22Rv1 (cell line): ENCODE measurements around the gene KIF9.

Experiments used
- ZFX ChIP-seq: fragments of 450-650 bp; IDR thresholded peaks from 2 replicates; pipeline ENCODE4 v1.6.1; 2017; ENCODE audit warnings: antibody characterized with exemption, borderline replicate concordance
- TF ChIP-seq, protein P1 (sequence below): fragments of 450-650 bp; IDR thresholded peaks from 2 replicates; pipeline ENCODE4 v1.5.1; 2017; ENCODE audit warnings: mild to moderate bottlenecking

DNA sequence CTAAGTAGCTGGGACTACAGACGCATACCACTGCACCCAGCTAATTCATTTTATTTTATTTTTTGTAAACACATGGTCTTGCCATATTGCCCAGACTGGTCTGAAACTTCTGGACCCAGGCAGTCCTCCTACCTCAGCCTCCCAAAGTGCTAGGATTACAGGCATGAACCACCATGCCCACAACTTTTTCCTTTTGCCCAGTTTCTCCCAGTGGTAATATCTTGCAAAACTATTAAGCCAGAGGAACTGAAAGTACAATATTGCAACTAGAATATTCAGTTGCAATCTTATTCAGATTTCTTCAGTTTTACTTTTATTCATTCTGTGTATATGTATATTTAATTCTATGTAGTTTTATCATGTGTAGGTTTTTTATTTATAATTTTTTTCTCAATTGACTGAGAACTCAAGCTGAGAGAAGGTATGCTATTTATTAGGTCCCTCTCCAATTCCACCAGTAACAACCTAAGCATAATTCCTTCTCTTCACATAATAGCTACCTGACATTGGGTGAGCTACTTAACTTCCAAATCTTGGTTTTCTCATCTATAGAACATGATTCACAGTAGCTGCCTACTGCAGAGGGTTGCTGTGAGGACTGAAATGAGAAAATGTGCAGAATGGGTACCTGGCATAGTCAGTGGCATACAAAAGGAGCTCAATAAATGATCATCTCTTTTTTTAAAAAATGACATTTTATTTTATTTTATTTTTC lies 30.9 kb upstream of the KIF9 start:
- TF ChIP-seq, protein P1, sequence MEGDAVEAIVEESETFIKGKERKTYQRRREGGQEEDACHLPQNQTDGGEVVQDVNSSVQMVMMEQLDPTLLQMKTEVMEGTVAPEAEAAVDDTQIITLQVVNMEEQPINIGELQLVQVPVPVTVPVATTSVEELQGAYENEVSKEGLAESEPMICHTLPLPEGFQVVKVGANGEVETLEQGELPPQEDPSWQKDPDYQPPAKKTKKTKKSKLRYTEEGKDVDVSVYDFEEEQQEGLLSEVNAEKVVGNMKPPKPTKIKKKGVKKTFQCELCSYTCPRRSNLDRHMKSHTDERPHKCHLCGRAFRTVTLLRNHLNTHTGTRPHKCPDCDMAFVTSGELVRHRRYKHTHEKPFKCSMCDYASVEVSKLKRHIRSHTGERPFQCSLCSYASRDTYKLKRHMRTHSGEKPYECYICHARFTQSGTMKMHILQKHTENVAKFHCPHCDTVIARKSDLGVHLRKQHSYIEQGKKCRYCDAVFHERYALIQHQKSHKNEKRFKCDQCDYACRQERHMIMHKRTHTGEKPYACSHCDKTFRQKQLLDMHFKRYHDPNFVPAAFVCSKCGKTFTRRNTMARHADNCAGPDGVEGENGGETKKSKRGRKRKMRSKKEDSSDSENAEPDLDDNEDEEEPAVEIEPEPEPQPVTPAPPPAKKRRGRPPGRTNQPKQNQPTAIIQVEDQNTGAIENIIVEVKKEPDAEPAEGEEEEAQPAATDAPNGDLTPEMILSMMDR = no peak
- no peak for TF ChIP-seq ZFX
